ENCODE data around the gene TACO1.

Gene TACO1

DNA sequence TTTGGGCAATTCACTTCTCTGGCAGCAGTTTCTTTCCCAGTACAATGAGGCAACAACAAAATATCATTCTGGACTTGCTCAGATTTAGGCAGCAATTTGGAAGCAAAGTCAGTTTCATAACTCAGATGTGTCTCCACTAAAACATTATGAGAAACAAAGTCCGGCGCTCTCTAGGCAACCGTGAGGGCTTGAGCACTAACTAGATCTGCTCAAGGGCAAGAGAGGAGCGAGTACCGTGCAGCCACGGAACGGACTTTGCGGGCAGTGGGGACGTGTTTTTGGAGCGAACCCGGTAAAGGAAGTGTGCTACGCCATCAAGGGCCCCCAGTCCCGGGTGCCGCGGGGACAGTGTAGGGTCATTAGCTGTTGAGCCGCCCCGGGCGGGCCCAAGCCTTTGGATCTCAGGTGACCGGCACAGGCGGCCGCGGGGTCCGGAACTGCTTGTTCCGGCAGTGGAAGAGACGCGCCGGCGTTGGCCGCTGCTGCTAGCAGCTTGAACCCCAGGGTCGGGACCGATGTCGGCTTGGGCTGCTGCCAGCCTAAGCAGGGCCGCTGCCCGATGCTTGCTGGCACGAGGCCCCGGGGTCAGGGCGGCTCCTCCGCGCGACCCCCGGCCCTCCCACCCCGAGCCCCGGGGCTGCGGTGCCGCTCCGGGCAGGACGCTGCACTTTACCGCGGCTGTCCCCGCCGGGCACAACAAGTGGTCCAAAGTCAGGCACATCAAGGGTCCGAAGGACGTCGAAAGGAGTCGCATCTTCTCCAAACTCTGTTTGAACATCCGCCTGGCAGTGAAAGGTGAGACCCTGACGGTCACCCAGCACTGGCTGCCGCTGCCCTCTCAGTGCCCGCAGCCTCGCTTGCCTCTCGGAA is at the start of gene TACO1:
Gene TACO1, plus strand, starts transcription at position 327 of the 870 bp plus-strand sequence. Its CDS starts 189 bp downstream, at position 516.
- TF ChIP-seq EP300 (IDR thresholded peaks at IDR 0.05; ENCODE audit: borderline replicate concordance) (peak; percentile 40; the same call in 1 of the 2 replicates), NFIC (IDR thresholded peaks at IDR 0.05) (peak; percentile 78), TCF12 (IDR thresholded peaks at IDR 0.05; ENCODE audit: low read depth) (peak; percentile 74; the same call in 1 of the 2 replicates), CEBPB (IDR thresholded peaks at IDR 0.05) (0 out of 2 replicates have a peak, but pooled peaks have one; percentile 4), TEAD4 (IDR thresholded peaks at IDR 0.05) (peak; percentile 30), TAF1 (IDR thresholded peaks at IDR 0.05; ENCODE audit: low read depth) (peak; percentile 93), ZBTB7A (IDR thresholded peaks at IDR 0.05; ENCODE audit: low read depth) (0 out of 2 replicates have a peak, but pooled peaks have one; percentile 33), FOXM1 (IDR thresholded peaks at IDR 0.05; ENCODE audit: borderline replicate concordance, low read depth) (peak; percentile 22; the same call in 1 of the 2 replicates), CREB1 (IDR thresholded peaks at IDR 0.05; ENCODE audit: low read depth) (0 out of 2 replicates have a peak, but pooled peaks have one; percentile 4), RAD21 (IDR thresholded peaks at IDR 0.05; ENCODE audit: low read depth) (no peak), YY1 (IDR thresholded peaks at IDR 0.05; ENCODE audit: low read depth) (peak; percentile 85), EGR1 (IDR thresholded peaks at IDR 0.05) (no peak)
- TF ChIP-seq, protein P1, sequence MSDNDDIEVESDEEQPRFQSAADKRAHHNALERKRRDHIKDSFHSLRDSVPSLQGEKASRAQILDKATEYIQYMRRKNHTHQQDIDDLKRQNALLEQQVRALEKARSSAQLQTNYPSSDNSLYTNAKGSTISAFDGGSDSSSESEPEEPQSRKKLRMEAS (IDR thresholded peaks at IDR 0.05) = peak; percentile 88
- TF ChIP-seq, protein P2, sequence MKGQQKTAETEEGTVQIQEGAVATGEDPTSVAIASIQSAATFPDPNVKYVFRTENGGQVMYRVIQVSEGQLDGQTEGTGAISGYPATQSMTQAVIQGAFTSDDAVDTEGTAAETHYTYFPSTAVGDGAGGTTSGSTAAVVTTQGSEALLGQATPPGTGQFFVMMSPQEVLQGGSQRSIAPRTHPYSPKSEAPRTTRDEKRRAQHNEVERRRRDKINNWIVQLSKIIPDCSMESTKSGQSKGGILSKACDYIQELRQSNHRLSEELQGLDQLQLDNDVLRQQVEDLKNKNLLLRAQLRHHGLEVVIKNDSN (IDR thresholded peaks at IDR 0.05) = peak; percentile 80
- TF ChIP-seq, protein P3, sequence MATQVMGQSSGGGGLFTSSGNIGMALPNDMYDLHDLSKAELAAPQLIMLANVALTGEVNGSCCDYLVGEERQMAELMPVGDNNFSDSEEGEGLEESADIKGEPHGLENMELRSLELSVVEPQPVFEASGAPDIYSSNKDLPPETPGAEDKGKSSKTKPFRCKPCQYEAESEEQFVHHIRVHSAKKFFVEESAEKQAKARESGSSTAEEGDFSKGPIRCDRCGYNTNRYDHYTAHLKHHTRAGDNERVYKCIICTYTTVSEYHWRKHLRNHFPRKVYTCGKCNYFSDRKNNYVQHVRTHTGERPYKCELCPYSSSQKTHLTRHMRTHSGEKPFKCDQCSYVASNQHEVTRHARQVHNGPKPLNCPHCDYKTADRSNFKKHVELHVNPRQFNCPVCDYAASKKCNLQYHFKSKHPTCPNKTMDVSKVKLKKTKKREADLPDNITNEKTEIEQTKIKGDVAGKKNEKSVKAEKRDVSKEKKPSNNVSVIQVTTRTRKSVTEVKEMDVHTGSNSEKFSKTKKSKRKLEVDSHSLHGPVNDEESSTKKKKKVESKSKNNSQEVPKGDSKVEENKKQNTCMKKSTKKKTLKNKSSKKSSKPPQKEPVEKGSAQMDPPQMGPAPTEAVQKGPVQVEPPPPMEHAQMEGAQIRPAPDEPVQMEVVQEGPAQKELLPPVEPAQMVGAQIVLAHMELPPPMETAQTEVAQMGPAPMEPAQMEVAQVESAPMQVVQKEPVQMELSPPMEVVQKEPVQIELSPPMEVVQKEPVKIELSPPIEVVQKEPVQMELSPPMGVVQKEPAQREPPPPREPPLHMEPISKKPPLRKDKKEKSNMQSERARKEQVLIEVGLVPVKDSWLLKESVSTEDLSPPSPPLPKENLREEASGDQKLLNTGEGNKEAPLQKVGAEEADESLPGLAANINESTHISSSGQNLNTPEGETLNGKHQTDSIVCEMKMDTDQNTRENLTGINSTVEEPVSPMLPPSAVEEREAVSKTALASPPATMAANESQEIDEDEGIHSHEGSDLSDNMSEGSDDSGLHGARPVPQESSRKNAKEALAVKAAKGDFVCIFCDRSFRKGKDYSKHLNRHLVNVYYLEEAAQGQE (IDR thresholded peaks at IDR 0.05; ENCODE audit: low read depth) = no peak

DNA sequence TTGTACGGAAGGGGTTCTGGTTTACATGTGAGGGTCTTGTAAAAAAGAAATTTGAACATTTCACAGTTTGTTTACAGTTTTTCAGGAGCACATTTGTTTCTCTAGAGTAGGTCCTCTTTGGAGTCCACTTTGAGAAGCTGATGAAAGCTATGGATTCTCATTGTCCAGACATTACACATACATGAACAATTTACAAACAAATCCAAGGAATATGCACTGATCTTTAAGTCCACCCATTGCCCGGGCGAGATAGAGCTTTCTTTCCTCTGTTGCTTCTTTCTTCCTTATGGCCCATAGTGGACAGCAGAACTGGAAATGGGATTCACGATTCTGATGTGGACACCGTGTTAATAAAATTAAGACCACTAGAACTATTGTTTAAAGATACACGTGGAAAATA is 48.5 kb upstream of the TACO1 start:
- no peak for TF ChIP-seq TAF1 (IDR thresholded peaks at IDR 0.05; ENCODE audit: low read depth)
- TF ChIP-seq, protein P3 (IDR thresholded peaks at IDR 0.05; ENCODE audit: low read depth) = no peak
- no peak for TF ChIP-seq TEAD4 (IDR thresholded peaks at IDR 0.05)
- TF ChIP-seq, protein P1 (IDR thresholded peaks at IDR 0.05) = no peak
- TF ChIP-seq, protein P2 (IDR thresholded peaks at IDR 0.05) = no peak
- no peak for TF ChIP-seq CREB1 (IDR thresholded peaks at IDR 0.05; ENCODE audit: low read depth)
- TF ChIP-seq ZBTB7A (IDR thresholded peaks at IDR 0.05; ENCODE audit: low read depth) = no peak

DNA sequence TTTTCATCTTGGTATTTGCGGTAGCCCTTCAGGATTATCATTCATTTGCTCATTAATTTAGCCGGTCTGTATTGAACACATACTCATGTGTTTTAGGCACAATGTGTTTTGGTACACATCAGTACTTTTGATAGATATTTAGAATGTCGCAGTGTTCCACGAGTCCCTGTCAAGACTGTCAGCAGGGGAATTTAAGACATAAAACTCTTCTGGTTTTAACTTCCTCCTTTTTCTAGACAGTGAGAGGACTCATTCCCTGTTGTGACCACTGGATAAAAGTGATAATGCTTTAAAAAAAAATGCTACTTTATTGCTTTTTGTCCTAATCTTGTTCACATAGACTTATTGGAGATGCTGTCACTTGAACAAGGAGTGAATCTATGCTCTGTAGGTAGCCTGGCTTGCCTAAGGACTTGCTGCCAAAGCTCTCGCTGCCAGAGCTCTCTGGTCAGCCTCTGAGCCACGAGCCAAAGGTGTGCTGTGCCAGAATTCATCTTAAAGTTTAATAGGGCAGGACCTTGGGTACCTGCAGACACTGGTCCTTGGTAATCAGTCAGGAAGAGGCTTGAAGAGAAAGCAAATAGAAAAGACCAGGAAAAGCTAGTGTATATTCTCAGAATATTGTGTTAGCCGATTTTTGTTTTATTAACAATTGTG is 45.1 kb upstream of the TACO1 start:
- no peak for TF ChIP-seq YY1 (IDR thresholded peaks at IDR 0.05; ENCODE audit: low read depth)
- no peak for TF ChIP-seq FOXM1 (IDR thresholded peaks at IDR 0.05; ENCODE audit: borderline replicate concordance, low read depth)
- TF ChIP-seq NFIC (IDR thresholded peaks at IDR 0.05) = no peak
- no peak for TF ChIP-seq TCF12 (IDR thresholded peaks at IDR 0.05; ENCODE audit: low read depth)
- TF ChIP-seq TEAD4 (IDR thresholded peaks at IDR 0.05) = no peak
- TF ChIP-seq, protein P3 (IDR thresholded peaks at IDR 0.05; ENCODE audit: low read depth) = no peak
- TF ChIP-seq TAF1 (IDR thresholded peaks at IDR 0.05; ENCODE audit: low read depth) = no peak
- no peak for TF ChIP-seq ZBTB7A (IDR thresholded peaks at IDR 0.05; ENCODE audit: low read depth)
- no peak for TF ChIP-seq EP300 (IDR thresholded peaks at IDR 0.05; ENCODE audit: borderline replicate concordance)
- no peak for TF ChIP-seq RAD21 (IDR thresholded peaks at IDR 0.05; ENCODE audit: low read depth)
- TF ChIP-seq, protein P1 (IDR thresholded peaks at IDR 0.05) = no peak
- TF ChIP-seq, protein P2 (IDR thresholded peaks at IDR 0.05) = no peak
- no peak for TF ChIP-seq EGR1 (IDR thresholded peaks at IDR 0.05)
- no peak for TF ChIP-seq CREB1 (IDR thresholded peaks at IDR 0.05; ENCODE audit: low read depth)
- TF ChIP-seq CEBPB (IDR thresholded peaks at IDR 0.05) = no peak

Measured in Ishikawa (cell line).